GM18505 (cell line): ENCODE data around the gene MUSTN1.

Experiments
- ATAC-seq: cut with Tn5 transposase; IDR thresholded peaks from one replicate; pipeline ENCODE4 v1.9.1; 2021; ENCODE audit not compliant: unreplicated experiment
- POLR2A ChIP-seq: IDR thresholded peaks from 4 replicates; pipeline ENCODE4 v1.6.1; 2011; ENCODE audit warnings: borderline replicate concordance; ENCODE audit not compliant: insufficient read depth, insufficient read length; ENCODE audit errors: extremely low read depth

MUSTN1 gene

GRCh38 chr3:52836986-52837385 lies 2.2 kb upstream of the MUSTN1 start:
- TF ChIP-seq POLR2A, result no peak
- no peak for ATAC-seq

DNA sequence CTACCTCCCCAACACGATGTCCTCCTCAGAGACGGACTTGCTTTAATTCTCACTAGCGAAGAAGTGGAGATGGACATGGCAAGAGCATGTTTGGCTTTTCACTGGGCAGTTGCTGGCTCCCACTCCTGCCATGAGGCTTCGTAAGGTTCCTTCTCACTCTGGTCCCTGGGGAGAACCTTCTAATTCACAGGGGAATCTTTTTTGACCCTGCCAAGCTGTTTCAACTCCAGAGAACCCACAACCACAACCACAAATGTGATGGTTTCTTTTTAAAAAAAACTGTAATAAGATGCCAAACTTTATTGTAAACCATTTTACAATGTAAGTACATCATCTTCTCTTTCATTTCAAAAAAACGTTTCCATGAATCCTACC lies 1.6 kb upstream of the MUSTN1 start:
- TF ChIP-seq POLR2A, result no peak
- no peak for ATAC-seq

DNA sequence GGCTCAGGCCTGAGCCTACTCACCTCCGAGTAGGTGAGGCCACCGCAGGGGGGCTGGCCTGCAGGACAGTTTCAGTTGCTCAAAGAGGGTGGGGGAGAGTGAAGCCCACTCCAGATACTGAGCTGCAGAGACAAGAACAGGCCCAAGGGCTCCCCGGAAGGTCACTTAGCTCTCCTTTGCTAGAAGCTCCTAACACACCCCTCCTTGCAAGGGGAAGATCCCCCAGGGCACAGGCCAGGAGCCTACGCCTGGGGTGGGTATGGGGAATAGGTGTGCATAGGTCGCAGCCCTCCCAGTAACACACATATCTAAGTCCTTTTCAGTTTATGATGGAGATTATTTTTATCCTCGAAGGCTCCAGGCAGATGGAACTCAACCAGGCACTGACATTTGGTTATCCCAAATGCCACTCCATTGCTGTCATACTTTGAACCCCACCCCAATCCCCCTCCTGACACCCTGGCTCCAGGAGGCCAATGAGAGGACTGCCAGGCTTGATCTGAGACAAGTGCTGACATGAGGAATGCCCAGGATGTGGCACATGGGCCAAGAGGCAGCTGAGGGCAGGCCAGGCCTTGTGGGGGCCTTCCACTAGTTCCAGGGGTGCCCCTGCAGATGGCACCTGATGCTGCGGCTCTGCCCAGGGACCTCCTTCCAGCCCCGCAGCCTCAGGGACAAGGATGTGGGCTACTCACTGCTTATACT lies 1.1 kb upstream of the MUSTN1 start:
- no peak for TF ChIP-seq POLR2A
- ATAC-seq, result no peak

- no peak for TF ChIP-seq POLR2A
- no peak for ATAC-seq
Observed at GRCh38 chr3:52833202-52833601, 1.6 kb downstream of the MUSTN1 start.

DNA sequence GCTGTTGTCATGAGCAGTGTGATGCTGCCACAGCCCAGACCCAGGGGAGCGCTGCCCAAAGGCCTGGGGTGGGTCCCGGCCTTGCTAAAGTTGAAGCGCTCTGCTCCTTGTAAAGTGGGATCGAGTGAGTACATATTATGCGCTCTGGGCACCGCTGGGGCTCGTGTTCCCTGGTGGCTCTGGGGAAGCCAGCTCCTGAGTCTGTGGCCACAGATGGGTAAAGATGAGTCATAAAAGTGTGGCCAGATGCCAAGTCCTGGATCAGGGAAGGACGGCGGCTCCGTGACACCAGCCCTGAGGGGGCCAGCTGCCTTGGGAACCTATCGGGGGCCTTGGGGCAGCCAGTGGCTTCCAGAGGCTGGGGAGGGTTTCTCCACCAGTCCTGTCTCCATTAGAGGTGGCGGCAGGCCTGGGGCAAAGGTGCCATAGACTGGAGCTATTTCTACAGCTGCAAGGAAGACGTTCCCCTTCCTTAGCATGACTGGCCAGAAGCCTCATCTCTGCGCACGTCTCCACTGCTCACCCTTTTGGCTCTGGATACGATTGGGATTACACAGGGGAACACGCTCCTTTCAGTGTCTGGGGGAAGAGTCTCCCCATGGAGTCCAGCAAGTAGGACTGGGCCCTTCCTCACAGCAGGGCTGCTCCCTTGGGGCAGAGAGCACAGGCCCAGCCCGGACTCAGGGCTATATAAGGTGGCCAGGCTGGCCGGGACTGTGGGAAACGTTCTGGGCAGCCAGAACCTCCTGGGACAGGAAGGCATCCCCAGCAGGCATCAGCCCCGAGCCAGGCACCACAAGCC lies 3.1 kb downstream of the MUSTN1 start:
- TF ChIP-seq POLR2A, result no peak
- no peak for ATAC-seq

GRCh38 chr3:52830535-52831258 lies 4.1 kb downstream of the MUSTN1 start, which contains the start of gene ITIH4:
Gene ITIH4 (minus strand): TSS chr3:52830672. CDS start chr3:52830642, 30 bp downstream.
- no peak for ATAC-seq
- no peak for TF ChIP-seq POLR2A

- TF ChIP-seq POLR2A, result no peak
- no peak for ATAC-seq
Observed at GRCh38 chr3:52829906-52830463, 4.8 kb downstream of the MUSTN1 start.

DNA sequence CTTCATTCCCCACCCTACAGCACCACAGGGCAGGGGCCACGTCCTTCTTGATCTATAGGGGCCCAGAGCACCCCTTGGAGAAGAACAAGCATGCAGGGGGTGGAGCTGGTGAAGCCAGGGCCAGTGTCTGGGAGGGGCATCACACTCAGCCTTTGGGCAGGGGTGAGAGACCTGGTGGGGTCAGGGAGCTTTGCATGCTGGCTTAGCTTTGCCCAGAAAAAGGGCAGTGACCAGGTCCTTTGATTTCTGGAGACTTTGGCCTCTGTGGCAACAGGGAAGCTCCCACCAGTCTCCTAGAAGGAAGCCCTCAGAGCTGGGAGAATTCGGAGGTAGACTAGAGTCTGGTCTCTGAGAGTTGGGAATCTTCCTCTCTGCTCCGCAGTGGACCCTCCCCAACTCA lies 5.3 kb downstream of the MUSTN1 start:
- TF ChIP-seq POLR2A, result no peak
- ATAC-seq, result no peak

- TF ChIP-seq POLR2A, result no peak
- ATAC-seq, result no peak
Observed at GRCh38 chr3:52827866-52828376, 6.9 kb downstream of the MUSTN1 start.

GRCh38 chr3:52827441-52827840 lies 7.4 kb downstream of the MUSTN1 start:
- no peak for TF ChIP-seq POLR2A
- ATAC-seq, result no peak

DNA sequence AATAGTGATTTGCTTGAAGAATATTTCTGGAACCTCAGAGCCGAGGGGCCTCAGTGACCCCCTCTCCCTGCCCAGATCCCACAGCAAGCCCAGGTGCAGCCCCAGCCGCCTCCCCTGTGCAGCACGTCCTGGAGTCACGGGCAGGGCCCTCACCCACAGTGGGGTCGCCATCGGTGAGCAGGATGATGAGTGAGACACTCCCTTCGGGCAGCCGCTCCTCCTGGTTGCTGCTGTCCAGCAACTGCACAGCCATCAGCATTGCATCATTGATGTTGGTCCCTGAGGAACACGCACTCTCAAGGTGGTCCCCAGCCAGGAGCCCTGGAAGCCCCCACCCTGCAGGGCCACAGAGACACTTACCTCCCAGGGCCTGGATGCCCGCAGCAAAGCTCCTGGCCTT lies 10.8 kb downstream of the MUSTN1 start:
- TF ChIP-seq POLR2A, result no peak
- no peak for ATAC-seq

- ATAC-seq, result no peak
Observed at GRCh38 chr3:52822363-52822762, 12.5 kb downstream of the MUSTN1 start.

GRCh38 chr3:52820736-52821135 lies 14.1 kb downstream of the MUSTN1 start:
- no peak for TF ChIP-seq POLR2A
- no peak for ATAC-seq

More at GRCh38 chr3:52822363-52822762, 12.5 kb downstream of the MUSTN1 start:
- TF ChIP-seq POLR2A, result no peak
